Activated T-cell treated with anti-CD3 and anti-CD28 coated beads, Interleukin-2, amount 50 U/mL, for 4 hours (primary cell): Measurements from ENCODE around the gene CPED1. TPM values are rescaled to one million over a fixed set of nuclear protein-coding genes. Genes with fewer than 3 reads are reported as not detected.

Experiments
- ATAC-seq, 2 donors: fragments of 200-7000 bp; cut with Tn5 transposase; one replicate each; pipeline ENCODE4 v1.10.0; 2021
- DNase-seq: peaks from one replicate; pipeline ENCODE4 v3.0.0-alpha.2; 2020
- H3K27me3 Mint-ChIP-seq: one replicate; pipeline ENCODE4 v1.8.0; 2021; ENCODE audit warnings: low read depth, mixed read lengths
- H3K36me3 Mint-ChIP-seq: one replicate; pipeline ENCODE4 v1.8.0; 2022; ENCODE audit warnings: mixed read lengths; ENCODE audit not compliant: insufficient read depth
- H3K4me1 Mint-ChIP-seq: one replicate; pipeline ENCODE4 v1.8.0; 2021; ENCODE audit warnings: low read depth, mixed read lengths
- H3K4me3 Mint-ChIP-seq: one replicate; pipeline ENCODE4 v1.8.0; 2021; ENCODE audit warnings: mild to moderate bottlenecking, moderate library complexity, mixed read lengths
- H3K9me3 Mint-ChIP-seq: one replicate; pipeline ENCODE4 v1.8.0; 2021; ENCODE audit warnings: mixed read lengths
- total RNA-seq, 3 donors: library from RNA; stranded (reverse); gene quantifications; one replicate each; pipeline ENCODE4 v1.2.1, GENCODE V29; 2021

The CPED1 gene
- total RNA-seq, 3 donors from 2014 or later, result 0.20 to 0.69 (median 0.38) TPM

- Mint-ChIP-seq H3K4me3 (no peak overlapping the region), H3K9me3 (no peaks in the 10 kb centered on the region), H3K4me1 (no peaks in the 10 kb centered on the region), H3K27me3 (no peaks in the 10 kb centered on the region), H3K36me3 (no peaks in the 10 kb centered on the region)
- ATAC-seq (no peak), DNase-seq (no peak)
Measured at GRCh38 chr7:121126801-121127534, 138.5 kb downstream of the CPED1 start.

- Mint-ChIP-seq H3K4me3 (no peak overlapping the region), H3K27me3 (no peaks in the 10 kb centered on the region), H3K9me3 (no peaks in the 10 kb centered on the region), H3K4me1 (no peaks in the 10 kb centered on the region), H3K36me3 (no peaks in the 10 kb centered on the region)
- DNase-seq (no peak), ATAC-seq (no peak)
Measured at GRCh38 chr7:121132940-121133339, 144.4 kb downstream of the CPED1 start.

- ATAC-seq (no peak), DNase-seq (no peak)
- Mint-ChIP-seq H3K36me3 (no peaks in the 10 kb centered on the region), H3K4me3 (no peak overlapping the region), H3K4me1 (peaks cover 3% of the 10 kb centered on the region), H3K27me3 (no peaks in the 10 kb centered on the region), H3K9me3 (no peaks in the 10 kb centered on the region)
Measured at GRCh38 chr7:121133444-121133843, 144.9 kb downstream of the CPED1 start.

GRCh38 chr7:121137580-121137979 is 149.1 kb downstream of the CPED1 start:
- Mint-ChIP-seq H3K9me3 (no peaks in the 10 kb centered on the region), H3K36me3 (no peaks in the 10 kb centered on the region), H3K4me1 (peaks cover 5% of the 10 kb centered on the region), H3K4me3 (no peak overlapping the region), H3K27me3 (peaks cover 1% of the 10 kb centered on the region)
- DNase-seq (no peak), ATAC-seq (no peak)

- Mint-ChIP-seq H3K4me3 (peak overlapping the region; percentile 41), H3K36me3 (no peaks in the 10 kb centered on the region), H3K4me1 (peaks cover 5% of the 10 kb centered on the region), H3K27me3 (peaks cover 1% of the 10 kb centered on the region), H3K9me3 (no peaks in the 10 kb centered on the region)
- DNase-seq (no peak), ATAC-seq (peak; percentile 80 to 83)
Measured at GRCh38 chr7:121138262-121138933, 149.9 kb downstream of the CPED1 start.

- Mint-ChIP-seq H3K4me1 (peaks cover 5% of the 10 kb centered on the region), H3K27me3 (peaks cover 1% of the 10 kb centered on the region), H3K36me3 (no peaks in the 10 kb centered on the region), H3K4me3 (no peak overlapping the region), H3K9me3 (no peaks in the 10 kb centered on the region)
- no peak for ATAC-seq
- DNase-seq, result no peak
Measured at GRCh38 chr7:121139427-121139826, 150.9 kb downstream of the CPED1 start.

- H3K27me3 Mint-ChIP-seq, result peaks cover 1% of the 10 kb centered on the region
- ATAC-seq (peak; percentile 58 to 77), DNase-seq (no peak)
- H3K36me3 Mint-ChIP-seq, result no peaks in the 10 kb centered on the region
- no peaks in the 10 kb centered on the region for H3K9me3 Mint-ChIP-seq
- H3K4me1 Mint-ChIP-seq, result peaks cover 5% of the 10 kb centered on the region
- no peak overlapping the region for H3K4me3 Mint-ChIP-seq
Measured at GRCh38 chr7:121140790-121141189, 152.3 kb downstream of the CPED1 start.

- Mint-ChIP-seq H3K27me3 (peaks cover 7% of the 10 kb centered on the region), H3K4me1 (no peaks in the 10 kb centered on the region), H3K36me3 (no peaks in the 10 kb centered on the region), H3K9me3 (peaks cover 5% of the 10 kb centered on the region), H3K4me3 (no peak overlapping the region)
- no peak for ATAC-seq
- no peak for DNase-seq
Measured at GRCh38 chr7:121151774-121152221, 163.3 kb downstream of the CPED1 start.

- Mint-ChIP-seq H3K27me3 (peaks cover 6% of the 10 kb centered on the region), H3K4me3 (no peak overlapping the region), H3K36me3 (no peaks in the 10 kb centered on the region), H3K9me3 (peaks cover 5% of the 10 kb centered on the region), H3K4me1 (no peaks in the 10 kb centered on the region)
- ATAC-seq, result no peak
- no peak for DNase-seq
Measured at GRCh38 chr7:121153411-121153810, 164.9 kb downstream of the CPED1 start.

- Mint-ChIP-seq H3K36me3 (no peaks in the 10 kb centered on the region), H3K4me1 (no peaks in the 10 kb centered on the region), H3K4me3 (no peak overlapping the region), H3K9me3 (peaks cover 5% of the 10 kb centered on the region), H3K27me3 (peaks cover 5% of the 10 kb centered on the region)
- ATAC-seq (no peak), DNase-seq (no peak)
Measured at GRCh38 chr7:121153995-121154394, 165.5 kb downstream of the CPED1 start.

- DNase-seq (no peak), ATAC-seq (no peak)
- H3K27me3 Mint-ChIP-seq, result peaks cover 12% of the 10 kb centered on the region
- H3K36me3 Mint-ChIP-seq, result no peaks in the 10 kb centered on the region
- no peaks in the 10 kb centered on the region for H3K4me1 Mint-ChIP-seq
- peaks cover 5% of the 10 kb centered on the region for H3K9me3 Mint-ChIP-seq
- H3K4me3 Mint-ChIP-seq, result no peak overlapping the region
Measured at GRCh38 chr7:121156825-121157224, 168.3 kb downstream of the CPED1 start.

- Mint-ChIP-seq H3K4me1 (no peaks in the 10 kb centered on the region), H3K4me3 (no peak overlapping the region)
Measured at GRCh38 chr7:121157341-121157751, 168.8 kb downstream of the CPED1 start.

GRCh38 chr7:121157885-121158590 is 169.5 kb downstream of the CPED1 start:
- ATAC-seq (no peak), DNase-seq (no peak)
- peaks cover 5% of the 10 kb centered on the region for H3K9me3 Mint-ChIP-seq
- no peaks in the 10 kb centered on the region for H3K4me1 Mint-ChIP-seq
- peaks cover 13% of the 10 kb centered on the region for H3K27me3 Mint-ChIP-seq
- no peaks in the 10 kb centered on the region for H3K36me3 Mint-ChIP-seq
- no peak overlapping the region for H3K4me3 Mint-ChIP-seq

More at GRCh38 chr7:121157341-121157751, 168.8 kb downstream of the CPED1 start:
- H3K27me3 Mint-ChIP-seq, result peaks cover 12% of the 10 kb centered on the region
- H3K36me3 Mint-ChIP-seq, result no peaks in the 10 kb centered on the region
- no peak for ATAC-seq
- no peak for DNase-seq
- peaks cover 5% of the 10 kb centered on the region for H3K9me3 Mint-ChIP-seq

GRCh38 chr7:121158665-121159064 is 170.2 kb downstream of the CPED1 start:
- peaks cover 15% of the 10 kb centered on the region for H3K27me3 Mint-ChIP-seq
- no peaks in the 10 kb centered on the region for H3K4me1 Mint-ChIP-seq
- ATAC-seq, result no peak
- H3K9me3 Mint-ChIP-seq, result peaks cover 5% of the 10 kb centered on the region
- H3K36me3 Mint-ChIP-seq, result no peaks in the 10 kb centered on the region
- DNase-seq, result no peak
- H3K4me3 Mint-ChIP-seq, result no peak overlapping the region
